Fibroblast of the aortic adventitia (primary cell): ENCODE results near the gene ICAM2. TPM values are rescaled to one million over a fixed set of nuclear protein-coding genes. Genes with fewer than 3 reads are reported as not detected.
A peak's percentile ranks its signal among the peaks of the same experiment; 100 is the strongest.

Experiments used
- DNase-seq: peaks from one replicate; pipeline ENCODE4 v3.0.0-alpha.2; 2010; ENCODE audit warnings: low read depth
- H3K4me3 ChIP-seq: 2 replicates; pipeline ENCODE4 v1.5.1; 2011; ENCODE audit warnings: low read depth, mild to moderate bottlenecking, control low read depth, low read length, moderate library complexity
- CTCF ChIP-seq: IDR thresholded peaks from 2 replicates; pipeline ENCODE4 v1.5.1; 2011; ENCODE audit warnings: mild to moderate bottlenecking, low read length, control low read depth, inconsistent platforms; ENCODE audit not compliant: insufficient read depth
- total RNA-seq: library from RNA; depleted of rRNA; stranded (reverse); fragments of >200 nt; gene quantifications from 2 replicates; pipeline ENCODE4 v1.2.3, GENCODE V29; 2012; ENCODE audit warnings: low replicate concordance

The ICAM2 gene
- 2.6 and 3.0 TPM in 2 replicates for total RNA-seq

- peak within 1 kb of the TSS; percentile 46 for H3K4me3 ChIP-seq
- no peak for TF ChIP-seq CTCF
- DNase-seq, result no peak
These were observed at the start of gene ICAM2 for GRCh38 chr17:64020056-64020766. TSS of gene ICAM2 (minus strand) at chr17:64020633. CDS start at chr17:64006691, 13,942 bp downstream.

GRCh38 chr17:64070213-64070612, 49.8 kb upstream of the ICAM2 start:
- no peak overlapping the region for H3K4me3 ChIP-seq
- TF ChIP-seq CTCF, result no peak
- DNase-seq, result no peak

- no peak for DNase-seq
- no peak for TF ChIP-seq CTCF
- no peak overlapping the region for H3K4me3 ChIP-seq
These were observed 48.7 kb upstream of the ICAM2 start for GRCh38 chr17:64069143-64069542.

GRCh38 chr17:64067657-64068056, 47.2 kb upstream of the ICAM2 start:
- H3K4me3 ChIP-seq, result no peak overlapping the region
- DNase-seq, result no peak
- no peak for TF ChIP-seq CTCF

GRCh38 chr17:64066716-64067115, 46.3 kb upstream of the ICAM2 start:
- TF ChIP-seq CTCF, result no peak
- no peak for DNase-seq
- no peak overlapping the region for H3K4me3 ChIP-seq

- no peak overlapping the region for H3K4me3 ChIP-seq
- no peak for TF ChIP-seq CTCF
- DNase-seq, result no peak
These were observed 44.7 kb upstream of the ICAM2 start for GRCh38 chr17:64065161-64065560.

GRCh38 chr17:64064331-64064730, 43.9 kb upstream of the ICAM2 start:
- H3K4me3 ChIP-seq, result no peak overlapping the region
- no peak for TF ChIP-seq CTCF
- DNase-seq, result no peak
